Naive thymus-derived CD4-positive, alpha-beta T cell (primary cell): ENCODE measurements around the gene NOL9. TPM values are rescaled to one million over a fixed set of nuclear protein-coding genes. Genes with fewer than 3 reads are reported as not detected.

ENCODE experiments used
- ATAC-seq: fragments of 150-1000 bp; cut with Tn5 transposase; 2 replicates; pipeline ENCODE4 v1.10.0; 2021; ENCODE audit warnings: mild to moderate bottlenecking, moderate library complexity
- CTCF ChIA-PET: fragments of 350-600 bp; sonication (Branson Sonifier 250); formaldehyde crosslinking; loops from one replicate; lab custom pipeline; 2021; ENCODE audit warnings: antibody characterized with exemption; lab: Charles Lee
- POLR2A ChIA-PET: fragments of 350-600 bp; sonication (Branson Sonifier 250); formaldehyde crosslinking; loops from one replicate; lab custom pipeline; 2021; ENCODE audit warnings: antibody characterized with exemption, inconsistent platforms; lab: Charles Lee
- DNase-seq, 9 donors: peaks; one replicate each; pipeline versions ENCODE4 v3.0.0 to v3.0.0-alpha.2; 2020 to 2022; ENCODE audit warnings: mixed read lengths in 1 of 9
- H3K27ac ChIP-seq: one replicate; pipeline ENCODE4 v1.7.0; 2013; ENCODE audit warnings: mild to moderate bottlenecking, low read depth, low read length, moderate library complexity
- H3K27me3 ChIP-seq, 2 donors: one replicate each; pipeline ENCODE4 v1.7.0; 2013; ENCODE audit warnings: low read length in 2 of 2, mild to moderate bottlenecking in 2 of 2, moderate library complexity in 2 of 2; ENCODE audit not compliant: control insufficient read depth in 2 of 2, insufficient read depth in 2 of 2
- H3K36me3 ChIP-seq, 3 experiments: 1 replicate in 2 of 3; 2 replicates in 1 of 3; pipeline ENCODE4 v1.7.0; 2013; ENCODE audit warnings: low read length in 3 of 3, mild to moderate bottlenecking in 3 of 3, moderate library complexity in 1 of 3; ENCODE audit not compliant: insufficient read depth in 3 of 3, control insufficient read depth in 2 of 3
- H3K4me1 ChIP-seq, 2 donors: one replicate each; pipeline ENCODE4 v1.7.0; 2013; ENCODE audit warnings: low read length in 2 of 2, mild to moderate bottlenecking in 2 of 2, moderate library complexity in 1 of 2; ENCODE audit not compliant: control insufficient read depth in 2 of 2, insufficient read depth in 2 of 2
- H3K4me3 ChIP-seq: 2 replicates; pipeline ENCODE4 v1.7.0; 2013; ENCODE audit warnings: mild to moderate bottlenecking, low read length
- H3K9me3 ChIP-seq, 3 experiments: 1 replicate in 2 of 3; 2 replicates in 1 of 3; pipeline ENCODE4 v1.7.0; 2013; ENCODE audit warnings: low read length in 3 of 3; ENCODE audit not compliant: control insufficient read depth in 2 of 3
- H3K27ac Mint-ChIP-seq, 9 donors: one replicate each; pipeline ENCODE4 v1.8.0; 2020 to 2022; ENCODE audit warnings: mixed read lengths in 9 of 9, mild to moderate bottlenecking in 8 of 9, moderate library complexity in 5 of 9, inconsistent platforms in 2 of 9
- H3K27me3 Mint-ChIP-seq, 5 donors: one replicate each; pipeline ENCODE4 v1.8.0; 2021 to 2022; ENCODE audit warnings: mixed read lengths in 5 of 5, mild to moderate bottlenecking in 1 of 5
- H3K36me3 Mint-ChIP-seq, 5 donors: one replicate each; pipeline ENCODE4 v1.8.0; 2020 to 2022; ENCODE audit warnings: mixed read lengths in 5 of 5, mild to moderate bottlenecking in 3 of 5, inconsistent platforms in 1 of 5
- H3K4me1 Mint-ChIP-seq, 7 donors: one replicate each; pipeline ENCODE4 v1.8.0; 2020 to 2022; ENCODE audit warnings: mixed read lengths in 7 of 7, mild to moderate bottlenecking in 3 of 7, inconsistent platforms in 1 of 7
- H3K4me3 Mint-ChIP-seq, 10 donors: one replicate each; pipeline ENCODE4 v1.8.0; 2020 to 2022; ENCODE audit warnings: mild to moderate bottlenecking in 10 of 10, mixed read lengths in 10 of 10, moderate library complexity in 6 of 10, inconsistent platforms in 2 of 10
- H3K9me3 Mint-ChIP-seq, 11 donors: one replicate each; pipeline ENCODE4 v1.8.0; 2020 to 2022; ENCODE audit warnings: mixed read lengths in 11 of 11, mild to moderate bottlenecking in 4 of 11, inconsistent platforms in 1 of 11, moderate library complexity in 1 of 11
- intact Hi-C, 2 donors: fragments of 100-400 bp; cut with micrococcal nuclease; formaldehyde crosslinking; loops; one replicate each; pipeline ENCODE4 v1.15.1; 2023
- polyA plus RNA-seq, 2 donors: library from polyadenylated mRNA; unstranded; fragments of 300-500 nt; fragmentation: Illumina TruSeq; gene quantifications; one replicate each; pipeline ENCODE4 v1.2.3, GENCODE V29; 2021
- total RNA-seq, 6 experiments: library from RNA in 5 of 6; stranded (reverse) in 5 of 6; gene quantifications; 1 replicate in 5 of 6; 2 replicates in 1 of 6; pipeline ENCODE4 v1.2.3 and lab custom pipeline; 2021 to 2026

The NOL9 gene
- total and polyA plus RNA-seq, 7 experiments from 2014 or later, result 13.4 to 80.6 (median 57.4) TPM

DNA sequence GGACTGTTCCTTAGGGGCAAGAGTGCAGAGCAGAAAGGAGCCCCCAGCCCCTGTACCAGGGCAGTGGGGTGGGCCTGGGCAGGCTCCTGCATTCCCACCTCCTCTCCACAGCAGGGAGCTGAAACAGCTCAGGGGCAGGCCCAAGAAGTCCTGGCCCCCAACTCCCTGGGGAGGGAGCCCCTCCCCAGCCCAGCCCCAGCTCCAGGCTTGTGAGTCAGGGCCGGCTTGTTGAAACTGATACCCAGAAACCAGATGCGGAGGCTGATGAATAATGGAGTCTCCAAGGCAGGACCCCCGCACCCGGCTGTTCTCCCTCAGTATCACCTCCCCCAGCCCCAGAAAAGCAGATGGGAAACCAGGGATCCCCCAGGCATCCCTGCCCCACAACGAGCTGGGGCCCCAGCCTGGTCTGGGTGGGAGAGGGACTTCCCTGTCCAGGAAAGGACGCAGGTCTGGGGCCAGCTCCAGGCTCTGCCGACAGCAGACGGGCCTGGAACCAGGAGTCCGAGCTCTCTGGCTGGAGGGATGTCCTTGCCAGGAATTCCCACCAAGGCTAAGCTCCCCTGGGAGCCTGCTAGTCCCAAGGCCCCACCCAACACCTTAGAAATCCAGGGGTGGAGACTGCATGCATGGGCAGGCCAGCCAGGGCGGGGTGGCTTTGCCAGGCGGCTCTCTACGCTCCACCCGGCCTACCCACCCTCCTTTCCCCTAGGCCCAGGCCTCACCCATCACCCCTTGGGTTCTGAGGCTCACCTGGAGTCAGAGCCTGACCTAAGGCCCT, 65.5 kb downstream of the NOL9 start:
- Histone ChIP-seq H3K9me3 (no peaks in the 10 kb centered on the region), H3K4me3 (no peak overlapping the region), H3K36me3 (peaks cover 0 to 4% (median 0%) of the 10 kb centered on the region in 3 experiments), H3K27ac (no peak overlapping the region), H3K27me3 (peaks cover 0 to 6% of the 10 kb centered on the region in 2 donors), H3K4me1 (peaks cover 13 to 18% of the 10 kb centered on the region in 2 donors)
- Mint-ChIP-seq H3K9me3 (no peaks in the 10 kb centered on the region), H3K27me3 (peaks cover 6 to 32% (median 9%) of the 10 kb centered on the region in 5 donors), H3K27ac (no peak overlapping the region), H3K36me3 (peaks cover 0 to 2% (median 0%) of the 10 kb centered on the region in 5 donors), H3K4me3 (peak overlapping the region in 1 of 10 donors; percentile 45), H3K4me1 (peaks cover 19 to 34% (median 30%) of the 10 kb centered on the region in 7 donors)
- ATAC-seq (no peak), DNase-seq (no peak)
- intact Hi-C loops, result loop anchor here in 1 of 2 donors (5.0 kb wide), 3 partner anchors 41 to 729 kb away; no protein-coding TSS in a partner anchor
- CTCF ChIA-PET, result interaction anchor here (0.6 to 4.1 kb wide), 13 partner anchors 12 to 157 kb away, joined by 3 to 32 read pairs (median 4); partner anchors contain the start of genes NOL9 and TAS1R1
- POLR2A ChIA-PET, result interaction anchor here (1.1 to 1.6 kb wide), 2 partner anchors 10 to 29 kb away, joined by 5 to 7 read pairs; no protein-coding TSS in a partner anchor

DNA sequence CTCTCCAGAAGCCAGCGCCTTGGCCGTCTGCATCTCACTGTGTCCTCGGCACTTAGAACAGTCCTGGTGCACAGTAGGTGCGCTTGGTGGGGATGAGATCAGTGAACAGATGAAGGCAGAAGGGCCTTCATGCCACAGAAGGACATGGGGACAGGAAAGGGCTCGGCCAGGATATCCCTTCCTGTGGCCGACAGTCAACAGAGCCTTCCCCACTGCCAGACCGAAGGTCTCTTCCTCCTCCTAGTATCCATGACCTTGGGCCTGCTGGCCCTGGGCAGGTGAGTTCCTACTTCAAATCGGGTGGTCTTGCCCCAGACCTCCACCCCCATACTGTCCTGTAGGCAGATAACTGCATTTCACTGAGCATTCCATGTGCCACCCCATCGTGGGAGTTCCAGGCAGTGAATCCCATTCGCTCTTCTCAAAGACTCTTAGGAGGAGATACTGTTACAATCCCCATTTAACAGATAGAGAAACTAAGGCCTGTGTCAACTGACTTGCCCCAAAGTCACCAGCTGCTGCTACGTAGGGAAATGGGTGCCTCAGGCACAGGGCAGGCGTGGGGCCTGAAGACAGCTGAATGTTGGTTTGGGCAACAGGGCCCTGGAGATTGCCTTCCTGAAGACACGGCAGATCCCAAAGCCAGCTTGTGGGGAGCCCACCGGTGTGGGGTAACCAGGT, 66.4 kb downstream of the NOL9 start:
- no peaks in the 10 kb centered on the region for H3K9me3 Mint-ChIP-seq
- Histone ChIP-seq H3K27ac (no peak overlapping the region), H3K4me3 (no peak overlapping the region), H3K27me3 (peaks cover 0 to 6% of the 10 kb centered on the region in 2 donors), H3K9me3 (no peaks in the 10 kb centered on the region), H3K4me1 (peaks cover 13 to 18% of the 10 kb centered on the region in 2 donors), H3K36me3 (peaks cover 0 to 4% (median 0%) of the 10 kb centered on the region in 3 experiments)
- CTCF ChIA-PET, result interaction anchor here (0.9 to 2.5 kb wide), 8 partner anchors 11 to 158 kb away, joined by 3 to 18 read pairs (median 4); no protein-coding TSS in a partner anchor
- H3K36me3 Mint-ChIP-seq, result peaks cover 0 to 2% (median 0%) of the 10 kb centered on the region in 5 donors
- intact Hi-C loops, result loop anchor here (2.0 to 5.0 kb wide), 4 partner anchors 41 to 729 kb away; no protein-coding TSS in a partner anchor
- POLR2A ChIA-PET, result interaction anchor here (1.4 to 1.6 kb wide), 2 partner anchors 11 to 59 kb away, joined by 3 to 7 read pairs; no protein-coding TSS in a partner anchor
- H3K27me3 Mint-ChIP-seq, result peaks cover 6 to 41% (median 9%) of the 10 kb centered on the region in 5 donors
- H3K4me3 Mint-ChIP-seq, result peak overlapping the region in 3 of 10 donors; percentile 3 to 34 (median 11)
- peak overlapping the region in 1 of 9 donors; percentile 66 for H3K27ac Mint-ChIP-seq
- H3K4me1 Mint-ChIP-seq, result peaks cover 15 to 28% (median 24%) of the 10 kb centered on the region in 7 donors
- DNase-seq (no peak), ATAC-seq (no peak)

DNA sequence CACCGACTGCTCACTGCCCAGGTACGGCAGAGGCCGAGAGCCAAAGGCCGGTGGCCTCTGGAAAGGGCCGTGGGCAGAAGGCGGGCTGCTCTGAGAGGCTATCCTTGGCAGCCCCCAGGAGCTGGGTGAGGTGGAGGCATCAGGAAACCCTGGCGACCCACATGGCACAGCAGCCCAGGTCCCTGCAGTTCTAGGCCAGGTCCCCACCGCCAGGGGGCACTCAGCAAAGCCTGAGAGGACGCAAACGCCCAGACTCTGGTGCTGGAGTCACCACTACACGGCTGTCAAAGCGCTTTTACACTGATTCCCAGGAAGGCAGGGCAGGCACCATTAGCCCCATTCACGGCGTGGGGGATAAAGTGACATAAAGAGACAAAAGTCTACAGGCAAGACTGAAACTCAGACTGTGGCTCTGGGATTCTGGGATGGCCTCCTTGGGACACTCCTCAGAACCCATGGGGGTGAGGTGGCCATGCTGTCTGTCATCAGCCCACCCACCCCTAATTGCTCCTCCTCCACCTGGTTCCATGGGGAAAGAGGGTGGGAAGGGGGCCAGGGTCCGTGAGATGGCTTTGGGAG, 67.8 kb downstream of the NOL9 start:
- no peaks in the 10 kb centered on the region for H3K36me3 Mint-ChIP-seq
- intact Hi-C loops, result loop anchor here (1.0 to 5.0 kb wide), 9 partner anchors 37 to 731 kb away; partner anchors contain the start of genes NOL9 (in 2 of the 2) and DNAJC11 (in 1 of the 2)
- H3K27ac Mint-ChIP-seq, result peak overlapping the region in 2 of 9 donors; percentile 29 to 81
- H3K4me3 ChIP-seq, result no peak overlapping the region
- DNase-seq (peak; percentile 71 to 89 (median 85)), ATAC-seq (peak; percentile 85)
- no peaks in the 10 kb centered on the region for H3K9me3 ChIP-seq
- H3K27me3 ChIP-seq, result peaks cover 0 to 6% of the 10 kb centered on the region in 2 donors
- ChIA-PET CTCF (interaction anchor here (0.6 to 2.5 kb wide), 18 partner anchors 13 to 248 kb away, joined by 3 to 18 read pairs (median 4); partner anchors contain the start of genes NOL9, TAS1R1 and TNFRSF25), POLR2A (interaction anchor here (0.8 to 1.2 kb wide), 4 partner anchors 22 to 68 kb away, joined by 3 to 10 read pairs (median 4); partner anchors contain the start of genes NOL9 and TAS1R1)
- peaks cover 13 to 18% of the 10 kb centered on the region in 2 donors for H3K4me1 ChIP-seq
- H3K36me3 ChIP-seq, result peaks cover 0 to 4% (median 0%) of the 10 kb centered on the region in 3 experiments
- H3K9me3 Mint-ChIP-seq, result no peaks in the 10 kb centered on the region
- peaks cover 11 to 19% (median 17%) of the 10 kb centered on the region in 7 donors for H3K4me1 Mint-ChIP-seq
- H3K4me3 Mint-ChIP-seq, result peak overlapping the region in 6 of 10 donors; percentile 20 to 71 (median 36)
- no peak overlapping the region for H3K27ac ChIP-seq
- peaks cover 6 to 51% (median 9%) of the 10 kb centered on the region in 5 donors for H3K27me3 Mint-ChIP-seq

DNA sequence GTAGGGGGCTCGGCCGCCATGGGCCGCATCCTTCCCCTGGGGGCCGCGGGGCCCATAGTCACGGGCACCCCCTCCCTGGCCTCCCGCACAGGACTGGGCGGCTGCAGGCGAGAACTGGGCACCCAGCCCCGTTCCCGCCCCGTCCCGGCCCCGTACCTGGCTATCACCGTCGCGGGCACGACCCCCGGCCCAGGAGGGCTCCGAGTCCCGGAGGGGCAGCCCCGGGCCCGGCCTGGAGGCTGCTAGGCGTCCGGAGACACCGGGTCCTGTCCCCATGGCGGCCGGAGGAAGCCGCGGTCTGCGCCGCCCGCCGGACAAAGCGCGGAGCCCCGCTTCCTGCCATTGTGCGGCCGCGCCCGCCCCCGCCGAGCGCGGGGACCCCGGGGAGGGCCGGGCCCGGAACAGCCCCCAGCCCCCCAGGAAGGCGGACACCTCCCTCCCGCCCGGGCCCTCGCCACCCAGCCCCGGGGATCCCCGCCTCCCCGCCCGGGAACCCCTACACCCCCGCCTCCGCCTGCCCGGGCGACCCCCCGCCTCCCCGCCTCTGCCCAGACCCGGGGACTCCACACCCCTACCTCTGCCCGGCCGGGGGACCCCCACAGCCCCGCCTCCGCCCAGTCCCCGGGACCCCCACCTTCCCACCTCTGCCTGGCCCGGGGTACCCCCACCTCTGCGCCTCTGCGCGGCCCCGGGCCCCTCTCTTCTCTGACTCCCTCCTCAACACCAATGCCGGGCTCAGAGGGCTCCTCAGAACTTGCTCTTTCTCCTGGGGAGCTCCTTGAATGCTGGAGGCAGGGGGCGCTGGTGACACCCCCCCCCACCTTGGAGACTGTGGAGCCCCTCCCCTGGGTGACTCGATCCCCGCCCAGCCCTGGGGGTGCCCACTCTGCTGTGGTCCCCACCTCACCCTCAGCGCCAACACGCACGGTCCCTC, 68.9 kb downstream of the NOL9 start:
- ChIA-PET CTCF (interaction anchor here (0.6 to 2.5 kb wide), 19 partner anchors 8 to 247 kb away, joined by 3 to 18 read pairs (median 4); partner anchors contain the start of genes NOL9, TAS1R1 and TNFRSF25), POLR2A (interaction anchor here (0.6 to 1.2 kb wide), 7 partner anchors 22 to 95 kb away, joined by 3 to 10 read pairs (median 3); partner anchors contain the start of genes NOL9 and TAS1R1)
- Histone ChIP-seq H3K4me3 (no peak overlapping the region), H3K36me3 (peaks cover 0 to 4% (median 0%) of the 10 kb centered on the region in 3 experiments), H3K4me1 (peaks cover 8 to 12% of the 10 kb centered on the region in 2 donors), H3K27me3 (peaks cover 0 to 6% of the 10 kb centered on the region in 2 donors), H3K9me3 (no peaks in the 10 kb centered on the region), H3K27ac (no peak overlapping the region)
- Mint-ChIP-seq H3K27ac (no peak overlapping the region), H3K36me3 (no peaks in the 10 kb centered on the region), H3K4me1 (peaks cover 6 to 15% (median 11%) of the 10 kb centered on the region in 7 donors), H3K4me3 (peak overlapping the region in 2 of 10 donors; percentile 59 to 73), H3K27me3 (peaks cover 6 to 51% (median 9%) of the 10 kb centered on the region in 5 donors), H3K9me3 (no peaks in the 10 kb centered on the region)
- ATAC-seq (no peak), DNase-seq (no peak)
- intact Hi-C loops, result loop anchor here (1.0 to 5.0 kb wide), 9 partner anchors 38 to 732 kb away; partner anchors contain the start of genes NOL9 (in 2 of the 2) and DNAJC11 (in 1 of the 2)

DNA sequence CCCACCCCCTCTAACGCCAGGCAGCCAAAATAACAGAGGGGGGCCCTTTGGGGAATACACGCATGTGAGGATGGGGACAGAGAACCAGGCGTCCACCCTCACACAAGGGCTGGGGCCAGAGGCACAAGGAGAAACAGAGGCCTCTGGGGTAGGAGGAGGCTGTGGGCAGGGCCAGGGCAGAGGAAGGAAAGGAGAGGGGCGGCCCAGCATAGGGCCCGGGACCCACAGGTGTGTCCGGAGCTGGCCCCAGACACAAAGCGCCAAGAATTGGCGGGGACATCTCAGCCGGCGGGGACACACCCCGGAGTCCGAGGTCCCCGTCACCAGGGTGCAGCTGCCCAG, 69.5 kb downstream of the NOL9 start:
- Histone ChIP-seq H3K27ac (no peak overlapping the region), H3K27me3 (peaks cover 0 to 6% of the 10 kb centered on the region in 2 donors), H3K4me1 (peaks cover 3 to 12% of the 10 kb centered on the region in 2 donors), H3K9me3 (no peaks in the 10 kb centered on the region), H3K36me3 (no peaks in the 10 kb centered on the region), H3K4me3 (no peak overlapping the region)
- DNase-seq, result no peak
- peaks cover 6 to 51% (median 9%) of the 10 kb centered on the region in 5 donors for H3K27me3 Mint-ChIP-seq
- no peaks in the 10 kb centered on the region for H3K36me3 Mint-ChIP-seq
- intact Hi-C loops, result loop anchor here in 1 of 2 donors (5.0 kb wide), 3 partner anchors 37 to 733 kb away; no protein-coding TSS in a partner anchor
- peak overlapping the region in 4 of 10 donors; percentile 14 to 77 (median 53) for H3K4me3 Mint-ChIP-seq
- CTCF ChIA-PET, result interaction anchor here (1.4 to 2.2 kb wide), 3 partner anchors 8 to 69 kb away, joined by 4 to 8 read pairs (median 8); partner anchors contain the start of genes NOL9 and TAS1R1
- POLR2A ChIA-PET, result interaction anchor here (1.8 kb wide), 1 partner anchor 17 kb away, joined by 6 read pairs; no protein-coding TSS in a partner anchor
- H3K9me3 Mint-ChIP-seq, result no peaks in the 10 kb centered on the region
- ATAC-seq, result no peak
- H3K27ac Mint-ChIP-seq, result peak overlapping the region in 1 of 9 donors; percentile 8
- peaks cover 6 to 13% (median 11%) of the 10 kb centered on the region in 7 donors for H3K4me1 Mint-ChIP-seq
